Caki2 (cell line): Measurements from ENCODE around the gene BMPR1B. TPM values are rescaled to one million over a fixed set of nuclear protein-coding genes. Genes with fewer than 3 reads are reported as not detected.

Source experiments
- DNase-seq: peaks from one replicate; pipeline ENCODE4 v3.0.0-alpha.2; 2015; ENCODE audit warnings: low read depth
- in situ Hi-C: cut with HindIII; loops from 2 replicates; pipeline ENCODE4 v1.10.0; 2016; ENCODE audit warnings: low sequenced_read_pairs, low pct_unique_long_range_greater_than_20kb, mixed read lengths
- total RNA-seq: library from RNA; depleted of rRNA; stranded (reverse); fragments of >200 nt; shearing (Covaris generic); gene quantifications from 2 replicates; pipeline ENCODE4 v1.2.3, GENCODE V29; 2014; ENCODE audit warnings: low replicate concordance

BMPR1B gene
- total RNA-seq, 1 experiment from 2014 or later = 3.7 TPM

DNA sequence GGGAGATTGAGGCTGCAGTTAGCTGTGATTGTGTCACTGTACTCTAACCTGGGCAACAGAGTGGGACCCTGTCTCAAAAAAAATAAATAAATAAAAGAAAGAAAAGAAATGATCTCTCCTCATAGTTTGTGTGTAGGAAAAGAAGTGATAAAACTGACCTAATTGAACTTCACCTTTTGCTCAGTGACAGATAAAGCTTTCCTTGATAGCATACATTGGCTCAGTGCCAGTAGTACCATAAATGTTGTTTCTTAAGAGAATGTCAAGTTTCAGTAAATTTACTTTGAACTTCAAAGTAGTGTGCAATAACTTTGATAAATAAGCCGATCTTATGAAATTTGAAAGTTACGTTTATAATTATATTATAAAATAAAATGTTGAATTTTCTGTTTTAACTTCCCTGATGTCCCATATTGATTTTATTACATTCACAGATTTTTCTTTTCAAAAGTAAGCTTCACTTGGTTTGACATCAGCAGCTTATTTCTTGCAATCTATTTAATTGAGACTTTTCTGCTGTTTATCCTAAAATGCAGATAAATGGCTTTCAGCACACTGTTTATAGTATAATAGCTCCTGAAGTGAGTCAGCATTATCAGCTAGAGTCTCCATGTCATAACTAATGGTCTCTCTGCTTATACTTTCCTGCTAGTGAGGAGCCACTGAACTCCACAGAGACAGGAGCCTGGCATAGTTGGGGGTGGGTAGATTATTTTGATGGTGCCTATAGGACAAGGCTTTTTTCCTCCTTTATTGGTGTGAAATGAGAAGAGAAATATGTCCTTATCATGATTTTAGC, 330.1 kb downstream of the BMPR1B start:
- in situ Hi-C loops = no loop called here
- DNase-seq = no peak

DNA sequence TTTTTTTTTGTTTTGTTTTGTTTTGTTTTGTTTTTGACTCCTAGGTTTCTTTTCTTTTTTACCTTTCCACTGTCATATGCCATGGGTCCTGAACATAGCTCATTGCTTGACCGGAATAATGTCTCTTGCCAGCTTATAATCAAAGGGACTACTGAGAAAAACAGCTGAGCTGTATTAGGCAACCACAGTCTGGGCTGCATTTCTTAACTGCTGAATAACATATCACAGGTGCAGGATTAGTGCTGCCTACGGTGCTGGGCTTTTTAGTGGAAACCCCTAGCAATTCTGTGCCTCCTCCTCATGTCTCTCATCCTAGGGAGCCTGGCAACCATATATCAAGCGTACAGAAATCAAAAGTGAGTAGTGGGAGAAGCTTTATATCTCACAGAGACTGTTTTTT, 333.5 kb downstream of the BMPR1B start:
- in situ Hi-C loops = no loop called here
- DNase-seq = no peak

DNA sequence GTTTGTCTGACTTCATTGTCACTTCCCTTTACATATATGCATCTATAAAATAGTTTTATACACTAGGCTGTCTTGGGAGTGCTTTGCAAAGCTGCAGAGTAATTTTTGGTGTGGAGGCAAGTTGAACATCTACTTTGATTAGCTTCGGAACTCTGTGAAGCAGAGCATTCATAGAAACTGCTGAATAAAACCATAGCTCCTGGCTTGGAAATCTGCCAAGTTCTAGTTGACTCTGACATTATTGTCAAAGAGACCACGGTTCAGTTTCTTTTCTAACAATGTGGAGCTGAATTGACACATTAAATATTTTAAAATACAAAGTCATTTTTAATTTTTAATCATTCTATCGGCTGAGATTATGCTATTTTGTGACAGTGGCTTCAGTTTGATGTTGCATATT, 335.0 kb downstream of the BMPR1B start:
- DNase-seq = no peak
- in situ Hi-C loops = no loop called here

DNA sequence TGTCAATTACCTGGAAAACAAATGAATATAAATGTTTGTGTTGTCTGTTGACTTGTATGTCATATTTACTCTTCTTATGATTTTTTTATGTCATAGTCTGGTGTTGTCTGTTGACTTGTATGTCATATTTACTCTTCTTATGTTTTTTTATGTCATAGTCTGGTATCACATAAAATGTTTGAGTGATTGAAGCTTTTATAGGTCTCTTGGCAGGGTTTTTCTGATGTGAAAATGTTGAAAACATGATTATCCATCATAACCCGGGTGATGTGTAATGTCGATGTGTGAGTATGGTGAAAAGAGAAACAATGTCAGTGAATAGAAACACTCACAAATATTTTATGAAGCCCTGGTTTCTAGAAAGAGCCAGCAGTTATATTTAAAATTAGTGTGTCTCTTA, 335.7 kb downstream of the BMPR1B start:
- in situ Hi-C loops = no loop called here
- DNase-seq = no peak

DNA sequence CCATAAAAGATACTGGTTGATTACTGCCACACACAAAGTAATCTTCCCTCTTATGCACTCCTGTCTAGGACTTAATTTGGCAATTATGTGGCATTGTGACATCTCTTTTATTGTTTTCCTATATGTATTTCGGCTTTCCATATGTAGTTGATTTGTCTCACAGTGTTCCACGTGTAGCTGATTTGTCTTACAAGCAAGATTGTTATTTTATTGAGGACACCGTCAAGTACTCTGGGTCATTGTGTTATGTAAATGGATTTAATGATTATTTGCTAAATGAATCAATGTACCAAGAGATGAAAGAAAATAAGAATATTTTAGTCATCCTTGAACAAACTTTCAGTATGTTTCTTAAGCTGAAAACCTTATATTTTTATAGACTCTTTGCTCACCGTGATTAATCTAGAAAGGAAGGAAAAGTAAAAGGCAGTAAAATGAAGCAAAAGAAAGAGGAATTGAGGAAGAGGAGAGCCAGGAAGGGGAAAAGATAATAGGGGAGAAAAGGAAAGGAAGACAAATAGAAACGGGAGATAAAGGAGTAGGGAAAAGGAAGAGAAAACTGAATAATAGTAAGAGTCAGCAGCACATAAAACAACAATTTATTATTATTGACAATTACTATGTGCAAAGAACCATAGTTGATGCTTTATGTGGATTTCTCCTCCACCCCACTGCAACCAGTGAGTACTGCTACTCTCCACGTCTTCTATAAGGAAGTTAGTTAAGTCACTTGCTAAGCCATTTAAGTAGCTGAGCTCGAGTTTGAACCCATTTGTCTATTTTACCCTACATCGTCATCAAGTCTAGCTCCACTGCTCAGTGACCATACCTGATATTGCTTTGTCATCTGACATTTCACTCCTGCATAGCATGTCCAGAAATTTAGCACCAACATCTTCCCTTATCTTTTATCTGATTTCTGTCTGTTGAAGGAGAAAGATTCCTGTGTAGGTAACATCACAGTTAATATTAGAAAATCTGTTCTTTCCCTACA, 336.5 kb downstream of the BMPR1B start:
- no peak for DNase-seq
- in situ Hi-C loops = no loop called here

DNA sequence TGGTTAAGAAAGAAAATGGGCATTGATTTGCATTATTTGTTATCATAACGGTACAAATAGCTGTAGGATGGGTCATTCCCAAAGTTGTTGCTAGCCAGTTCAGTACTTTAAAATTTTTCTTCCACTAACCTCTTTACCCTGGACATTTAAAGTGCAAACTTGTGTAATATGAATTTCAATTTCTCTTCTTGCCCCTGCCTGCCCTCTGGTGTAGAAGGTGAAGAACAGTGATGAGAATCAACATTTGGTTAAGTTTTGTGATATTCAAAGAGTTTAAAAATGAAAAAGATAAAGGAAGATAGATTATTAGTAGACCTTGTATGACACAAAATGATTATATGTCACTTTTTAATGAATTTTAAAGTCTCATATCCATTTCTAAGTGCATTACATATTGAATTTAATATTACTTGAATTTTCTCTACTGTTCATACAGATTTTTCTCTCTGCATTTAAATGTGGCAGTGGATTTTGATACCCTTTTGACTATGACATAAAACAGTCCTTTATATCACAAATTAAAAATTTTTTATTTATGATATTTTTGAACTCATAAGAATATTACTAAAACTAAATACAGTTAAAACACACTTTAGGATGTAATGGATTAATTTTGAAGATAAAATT, 337.7 kb downstream of the BMPR1B start:
- peak; percentile 21 for DNase-seq
- in situ Hi-C loops = no loop called here

DNA sequence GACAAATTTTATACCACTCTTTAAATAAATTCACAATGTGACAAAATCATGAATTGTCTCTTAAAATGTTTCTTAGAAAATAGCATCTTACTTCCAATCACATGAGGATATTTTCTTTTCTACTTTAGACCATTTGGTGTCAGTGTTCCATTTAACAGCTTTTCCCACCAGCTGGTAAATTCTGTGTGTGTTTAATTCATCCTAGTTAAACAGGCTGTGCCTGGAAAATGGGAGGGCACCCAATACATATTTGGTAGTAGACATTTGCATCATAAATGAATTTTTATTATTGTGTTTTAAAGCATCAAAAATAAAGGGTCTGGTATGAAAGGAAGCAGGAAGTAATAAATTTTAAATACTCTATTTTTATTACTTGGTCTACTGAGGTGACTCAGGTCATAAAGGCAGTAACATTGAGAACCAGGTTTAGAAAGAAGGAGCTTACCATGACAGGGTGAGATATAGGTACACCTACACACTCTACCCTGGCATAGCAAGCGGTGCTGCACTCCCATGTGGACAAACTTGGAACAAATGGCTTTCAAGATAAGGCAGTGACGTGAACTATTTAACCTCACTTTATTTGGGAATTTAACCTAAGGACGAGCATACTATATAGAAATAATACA, 344.5 kb downstream of the BMPR1B start:
- no peak for DNase-seq
- in situ Hi-C loops = no loop called here

DNA sequence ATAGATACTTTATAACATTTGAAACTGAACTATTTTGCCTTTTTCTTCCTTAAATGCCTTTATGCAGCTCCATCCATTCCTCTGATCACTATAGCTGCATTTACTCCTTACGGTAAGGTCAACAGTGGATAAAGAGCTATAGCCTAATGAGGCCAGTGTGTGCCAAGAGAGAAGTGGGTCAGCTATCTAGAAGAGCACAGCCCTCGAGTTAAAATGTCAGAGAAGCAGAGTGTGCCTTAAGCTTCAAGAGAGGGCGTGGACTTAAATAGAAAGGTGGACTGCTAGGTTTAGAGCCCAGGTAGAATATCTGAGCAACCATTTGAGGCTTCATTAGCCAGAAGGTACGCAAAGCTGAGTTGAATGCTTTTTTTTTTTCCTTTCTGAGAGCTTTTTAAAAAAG, 347.4 kb downstream of the BMPR1B start:
- in situ Hi-C loops = no loop called here
- no peak for DNase-seq

DNA sequence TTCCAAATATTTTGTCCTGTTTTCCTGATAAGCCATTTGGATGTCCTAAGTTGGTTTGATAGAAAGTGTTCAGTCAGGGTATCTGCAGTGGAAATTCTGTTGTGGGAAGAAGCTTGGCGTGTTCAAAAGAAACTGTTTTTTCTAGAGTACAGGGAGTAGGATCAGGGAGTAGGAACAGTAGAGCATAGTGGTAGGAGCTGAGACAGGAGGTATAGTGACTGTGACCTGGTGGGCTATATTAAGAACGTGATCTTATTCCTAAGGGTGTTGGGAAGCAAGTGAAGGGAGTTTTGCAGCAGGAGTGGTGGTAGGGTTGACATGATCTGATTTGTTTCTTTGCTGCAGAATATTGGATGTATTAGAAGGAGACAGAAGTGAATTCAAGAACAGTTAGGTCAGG, 348.2 kb downstream of the BMPR1B start:
- no peak for DNase-seq
- in situ Hi-C loops = no loop called here

DNA sequence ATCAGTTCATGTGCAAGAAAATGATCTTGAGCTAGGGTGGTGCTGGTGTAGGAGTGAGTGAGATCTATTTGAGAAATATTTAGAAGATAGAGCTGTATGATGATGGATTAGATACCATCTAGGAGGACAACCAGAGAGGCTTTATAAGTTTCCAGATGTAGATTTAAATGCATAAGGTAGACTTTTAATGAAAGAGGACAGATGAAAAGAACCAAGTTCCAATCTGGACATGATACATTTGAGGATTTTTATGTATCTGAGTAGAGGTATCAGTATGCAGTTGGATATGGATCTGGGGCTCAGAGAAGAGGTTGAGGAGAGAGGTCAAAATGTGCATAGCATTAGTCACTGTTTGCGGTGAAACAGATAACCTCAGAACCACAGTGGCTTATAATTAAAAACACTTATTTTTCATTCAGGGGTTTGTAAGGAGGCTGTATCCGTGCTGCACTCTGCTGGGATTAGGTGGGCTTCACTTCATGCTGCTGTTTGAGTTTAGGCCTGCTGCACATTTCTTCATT, 348.7 kb downstream of the BMPR1B start:
- in situ Hi-C loops = no loop called here
- DNase-seq = no peak

DNA sequence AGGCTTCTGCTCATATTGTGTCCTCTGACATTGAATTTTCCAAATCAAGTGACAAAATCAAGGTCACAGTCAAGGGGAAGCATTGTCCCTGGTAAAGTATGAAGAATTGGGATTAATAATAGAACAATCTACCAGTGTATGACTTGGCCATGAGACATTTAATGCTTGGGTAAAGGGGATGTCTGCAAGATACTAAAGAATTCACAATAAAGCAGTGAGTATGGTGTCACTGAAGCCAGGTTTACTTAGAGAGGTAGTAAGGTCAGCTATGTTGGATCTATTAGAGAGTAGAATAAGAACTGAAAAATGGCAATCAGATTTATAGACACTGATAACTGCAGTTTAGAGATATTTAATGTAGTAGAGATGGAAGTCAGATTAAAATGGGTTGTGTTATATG, 349.2 kb downstream of the BMPR1B start:
- in situ Hi-C loops = no loop called here
- no peak for DNase-seq

DNA sequence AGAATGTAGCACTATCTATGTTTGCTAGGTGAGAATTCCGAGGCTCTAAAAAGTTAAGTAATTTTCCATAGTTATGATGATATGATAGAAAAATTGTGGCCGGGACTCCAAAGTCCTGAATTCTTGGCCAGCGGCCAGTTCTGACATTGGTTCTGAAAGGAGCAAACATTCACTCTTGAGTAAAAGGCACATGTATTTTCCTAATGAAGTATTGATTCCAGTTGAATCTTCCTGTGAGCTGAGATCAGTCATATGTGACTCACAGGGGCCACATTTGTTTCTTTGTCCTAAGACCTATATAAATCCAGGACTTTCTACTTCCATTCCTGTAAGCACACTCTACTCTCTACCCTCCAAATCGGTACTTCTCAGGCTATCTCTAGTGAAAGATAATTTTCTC, 349.9 kb downstream of the BMPR1B start:
- in situ Hi-C loops = no loop called here

DNA sequence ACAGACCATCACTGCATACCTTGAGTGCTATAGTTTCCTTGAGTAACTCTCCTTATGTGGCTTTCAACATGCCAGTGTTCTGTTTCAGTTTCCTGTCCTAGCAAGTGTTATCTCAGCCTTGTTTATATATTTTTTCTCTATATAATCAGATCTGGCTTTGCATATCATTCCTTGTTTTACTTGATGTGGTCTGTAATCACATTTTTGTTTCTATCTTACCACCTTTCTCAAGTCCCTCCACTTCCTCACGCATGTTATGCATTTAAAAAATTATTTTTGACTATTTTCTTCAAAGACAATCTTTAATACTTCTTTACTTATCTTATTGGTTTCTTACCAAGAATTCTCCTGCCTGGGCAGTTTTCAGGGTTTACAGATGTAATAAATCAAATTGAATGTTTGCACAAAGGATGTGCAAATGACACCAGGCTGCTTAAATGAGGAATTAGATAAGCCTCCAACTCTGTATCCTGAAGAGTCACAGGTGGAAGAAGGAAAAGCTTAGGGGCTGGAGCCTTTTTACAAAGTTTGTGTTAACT, 351.2 kb downstream of the BMPR1B start:
- in situ Hi-C loops = no loop called here
- DNase-seq = no peak

More for the DNA sequence above, 349.9 kb downstream of the BMPR1B start:
- no peak for DNase-seq

DNA sequence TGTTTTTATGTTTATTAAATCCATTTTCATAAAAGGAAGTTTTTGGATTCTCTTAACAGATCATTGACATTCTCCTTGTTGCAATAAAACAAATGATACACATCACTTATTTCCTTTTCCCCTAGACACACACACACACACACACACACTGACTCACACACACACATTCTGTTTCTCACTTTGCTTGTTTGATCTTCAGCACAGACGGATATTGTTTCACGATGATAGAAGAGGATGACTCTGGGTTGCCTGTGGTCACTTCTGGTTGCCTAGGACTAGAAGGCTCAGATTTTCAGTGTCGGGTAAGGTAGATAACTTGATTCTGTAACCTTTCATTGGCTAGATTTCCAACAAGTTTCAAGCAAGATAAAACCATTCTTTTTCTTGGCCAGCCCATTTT, 356.8 kb downstream of the BMPR1B start:
- in situ Hi-C loops = no loop called here
- DNase-seq = no peak

DNA sequence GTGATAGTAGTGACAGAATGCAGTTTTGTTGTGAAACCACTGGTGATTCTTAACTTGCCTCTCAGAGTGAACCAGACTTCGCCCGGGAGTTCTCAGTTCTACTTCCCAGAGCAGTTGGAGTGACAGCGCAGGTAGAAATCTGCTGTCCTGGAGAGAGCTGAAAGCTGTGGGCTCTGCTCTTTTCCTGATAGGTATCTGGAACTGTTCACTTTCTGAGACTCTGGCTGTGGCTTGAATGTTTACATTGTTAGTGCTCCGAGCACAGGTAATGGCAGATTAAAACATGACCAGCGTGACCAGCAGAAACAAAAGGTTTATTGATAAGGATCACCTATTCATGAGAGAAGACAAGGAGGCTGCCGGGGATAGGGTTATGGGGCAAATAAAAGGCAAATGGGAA, 360.7 kb downstream of the BMPR1B start:
- in situ Hi-C loops = no loop called here
- DNase-seq = no peak

DNA sequence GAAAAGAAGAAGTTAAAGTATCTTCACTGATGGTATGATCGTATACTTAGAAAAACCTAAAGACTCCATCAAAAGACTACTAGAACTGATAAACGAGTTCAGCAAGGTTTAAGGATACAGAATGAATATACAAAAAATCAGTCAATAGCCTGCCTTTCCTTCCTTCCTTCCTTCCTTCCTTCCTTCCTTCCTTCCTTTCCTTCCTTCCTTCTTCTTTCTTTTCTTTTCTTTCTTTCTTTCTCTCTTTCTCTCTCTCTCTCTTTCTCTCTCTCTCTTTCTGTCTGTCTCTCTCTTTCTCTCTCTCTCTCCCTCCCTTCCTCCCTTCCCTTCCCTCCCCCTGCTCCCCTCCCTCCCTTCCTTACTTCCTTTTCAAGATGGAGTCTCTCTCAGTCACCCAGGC, 362.7 kb downstream of the BMPR1B start:
- in situ Hi-C loops = no loop called here
- no peak for DNase-seq

DNA sequence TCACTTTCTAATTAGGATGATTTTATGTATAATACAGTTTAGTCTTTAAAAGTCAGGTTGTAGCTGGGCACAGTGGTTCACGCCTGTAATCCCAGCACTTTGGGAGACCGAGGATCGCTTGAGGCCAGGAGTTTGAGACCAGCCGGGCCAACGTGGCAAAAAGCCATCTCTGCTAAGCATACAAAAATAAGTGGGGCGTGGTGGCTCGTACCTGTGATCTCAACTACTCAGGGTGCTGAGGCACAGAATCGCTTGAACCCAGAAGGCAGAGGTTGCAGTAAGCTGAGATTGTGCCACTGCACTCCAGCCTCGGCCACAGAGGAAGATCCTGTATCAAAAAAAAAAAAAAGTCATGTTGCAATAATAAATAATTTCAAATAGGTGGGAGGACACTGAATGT, 364.2 kb downstream of the BMPR1B start:
- DNase-seq = no peak
- in situ Hi-C loops = no loop called here

DNA sequence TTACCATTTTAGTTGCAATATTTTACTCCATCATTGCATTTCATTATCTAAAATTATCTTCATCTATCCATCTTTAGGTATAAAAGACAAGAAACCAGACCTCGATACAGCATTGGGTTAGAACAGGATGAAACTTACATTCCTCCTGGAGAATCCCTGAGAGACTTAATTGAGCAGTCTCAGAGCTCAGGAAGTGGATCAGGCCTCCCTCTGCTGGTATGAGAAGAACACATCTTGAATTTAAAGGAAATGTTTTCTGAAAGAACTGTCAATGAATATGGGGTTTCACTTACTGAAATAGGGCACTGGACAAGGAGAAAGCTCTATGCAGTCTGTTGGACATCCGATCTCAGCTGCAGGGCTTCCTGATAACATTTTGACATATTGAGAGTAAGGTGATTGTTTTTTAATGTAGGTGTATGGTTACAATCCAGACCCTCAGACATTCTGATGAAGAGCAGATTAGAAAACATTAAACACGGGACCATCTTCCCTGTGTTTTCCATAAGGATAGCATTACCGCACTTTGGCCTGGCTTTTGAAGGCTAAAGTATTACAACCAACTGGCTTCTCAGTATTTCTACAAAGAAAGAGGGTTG, 367.2 kb downstream of the BMPR1B start:
- DNase-seq = peak; percentile 30
- in situ Hi-C loops = no loop called here
